ENCODE data around the gene FNDC10.
"Not testable (repeated sequence)": the region's sequence is repeated elsewhere in the genome, so short reads cannot be mapped to it uniquely, and the experiment has no call there.

GRCh38 chr1:1595341-1595740 lies 4.6 kb downstream of the FNDC10 start:
- TF ChIP-seq CTCF, POLR2A (IDR thresholded peaks at IDR 0.05): not testable (repeated sequence)

All from adrenal gland (tissue), 5 donors.